ENCODE data around the gene CENPF.
"Not testable (repeated sequence)": the region's sequence is repeated elsewhere in the genome, so short reads cannot be mapped to it uniquely, and the experiment has no call there.

The CENPF gene

DNA sequence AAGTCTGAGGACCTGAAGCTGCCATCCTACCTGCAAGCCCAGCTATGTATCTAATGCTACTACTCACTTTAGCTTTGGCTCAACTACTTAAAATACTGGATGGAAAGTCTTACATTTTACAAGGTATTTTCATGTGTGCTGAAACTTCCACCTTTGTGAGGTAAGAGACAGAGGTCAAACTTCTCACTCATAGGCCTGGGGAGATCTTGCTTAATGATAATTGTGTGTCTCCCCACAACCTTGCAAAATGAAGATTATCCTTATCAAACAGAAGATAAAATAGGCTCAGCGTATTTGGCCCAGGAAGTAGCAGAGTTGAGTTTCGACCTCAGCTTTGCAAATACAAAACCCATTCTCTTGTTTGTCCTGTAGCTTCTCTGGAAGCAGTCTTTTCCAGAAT is 63.7 kb downstream of the CENPF start:
- Histone ChIP-seq H3K9me3 (ENCODE audit: insufficient read depth, low read length) (no peaks in the 10 kb centered on the region), H3K27ac (ENCODE audit: low read length) (no peak overlapping the region), H3K4me2 (ENCODE audit: low read length) (no peak overlapping the region), H3K9ac (ENCODE audit: low read length) (no peak overlapping the region), H2AFZ (ENCODE audit: low read depth, low read length) (no peak overlapping the region), H4K20me1 (ENCODE audit: insufficient read depth, low read length) (no peaks in the 10 kb centered on the region), H3K4me3 (ENCODE audit: low read length) (no peak overlapping the region), H3K79me2 (ENCODE audit: low read length) (no peaks in the 10 kb centered on the region), H3K36me3 (replicated peaks; ENCODE audit: low read depth, low read length) (peaks cover 79% of the 10 kb centered on the region), H3K27me3 (ENCODE audit: low read depth, low read length) (no peaks in the 10 kb centered on the region), H3K4me1 (ENCODE audit: low read length) (no peaks in the 10 kb centered on the region)
- TF ChIP-seq EZH2phosphoT487 (IDR thresholded peaks at IDR 0.05; ENCODE audit: low read depth) = no peak
- TF ChIP-seq, protein P1, sequence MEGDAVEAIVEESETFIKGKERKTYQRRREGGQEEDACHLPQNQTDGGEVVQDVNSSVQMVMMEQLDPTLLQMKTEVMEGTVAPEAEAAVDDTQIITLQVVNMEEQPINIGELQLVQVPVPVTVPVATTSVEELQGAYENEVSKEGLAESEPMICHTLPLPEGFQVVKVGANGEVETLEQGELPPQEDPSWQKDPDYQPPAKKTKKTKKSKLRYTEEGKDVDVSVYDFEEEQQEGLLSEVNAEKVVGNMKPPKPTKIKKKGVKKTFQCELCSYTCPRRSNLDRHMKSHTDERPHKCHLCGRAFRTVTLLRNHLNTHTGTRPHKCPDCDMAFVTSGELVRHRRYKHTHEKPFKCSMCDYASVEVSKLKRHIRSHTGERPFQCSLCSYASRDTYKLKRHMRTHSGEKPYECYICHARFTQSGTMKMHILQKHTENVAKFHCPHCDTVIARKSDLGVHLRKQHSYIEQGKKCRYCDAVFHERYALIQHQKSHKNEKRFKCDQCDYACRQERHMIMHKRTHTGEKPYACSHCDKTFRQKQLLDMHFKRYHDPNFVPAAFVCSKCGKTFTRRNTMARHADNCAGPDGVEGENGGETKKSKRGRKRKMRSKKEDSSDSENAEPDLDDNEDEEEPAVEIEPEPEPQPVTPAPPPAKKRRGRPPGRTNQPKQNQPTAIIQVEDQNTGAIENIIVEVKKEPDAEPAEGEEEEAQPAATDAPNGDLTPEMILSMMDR (IDR thresholded peaks at IDR 0.05; ENCODE audit: low read depth, low read length) = no peak

GRCh38 chr1:214670098-214670497 is 67.1 kb downstream of the CENPF start:
- Histone ChIP-seq H3K79me2 (ENCODE audit: low read length) (no peaks in the 10 kb centered on the region), H3K9me3 (ENCODE audit: insufficient read depth, low read length) (no peaks in the 10 kb centered on the region), H3K4me1 (ENCODE audit: low read length) (no peaks in the 10 kb centered on the region), H2AFZ (ENCODE audit: low read depth, low read length) (no peak overlapping the region), H3K4me2 (ENCODE audit: low read length) (no peak overlapping the region), H3K36me3 (replicated peaks; ENCODE audit: low read depth, low read length) (peaks cover 69% of the 10 kb centered on the region), H3K27ac (ENCODE audit: low read length) (no peak overlapping the region), H3K27me3 (ENCODE audit: low read depth, low read length) (no peaks in the 10 kb centered on the region), H4K20me1 (ENCODE audit: insufficient read depth, low read length) (no peaks in the 10 kb centered on the region), H3K4me3 (ENCODE audit: low read length) (no peak overlapping the region), H3K9ac (ENCODE audit: low read length) (no peak overlapping the region)
- TF ChIP-seq, protein P1 (IDR thresholded peaks at IDR 0.05; ENCODE audit: low read depth, low read length) = no peak
- TF ChIP-seq EZH2phosphoT487 (IDR thresholded peaks at IDR 0.05; ENCODE audit: low read depth) = no peak

DNA sequence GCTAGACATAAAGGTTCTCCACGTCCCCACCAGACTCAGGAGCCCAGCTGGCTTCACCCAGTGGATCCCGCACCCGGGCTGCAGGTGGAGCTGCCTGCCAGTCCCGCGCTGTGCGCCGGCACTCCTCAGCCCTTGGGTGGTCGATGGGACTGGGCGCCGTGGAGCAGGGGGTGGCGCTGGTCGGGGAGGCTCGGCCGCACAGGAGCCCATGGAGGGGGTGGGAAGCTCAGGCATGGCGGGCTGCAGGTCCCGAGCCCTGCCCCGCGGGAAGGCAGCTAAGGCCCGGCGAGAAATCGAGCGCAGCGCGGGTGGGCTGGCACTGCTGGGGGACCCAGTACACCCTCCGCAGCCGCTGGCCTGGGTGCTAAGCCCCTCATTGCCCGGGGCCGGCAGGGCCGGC is 70.0 kb downstream of the CENPF start:
- H3K9me3 ChIP-seq (ENCODE audit: insufficient read depth, low read length); H3K27me3 ChIP-seq (ENCODE audit: low read depth, low read length); H3K4me3 ChIP-seq (ENCODE audit: low read length); H4K20me1 ChIP-seq (ENCODE audit: insufficient read depth, low read length); H3K9ac ChIP-seq (ENCODE audit: low read length); H3K79me2 ChIP-seq (ENCODE audit: low read length); H3K4me2 ChIP-seq (ENCODE audit: low read length); H3K27ac ChIP-seq (ENCODE audit: low read length); H3K4me1 ChIP-seq (ENCODE audit: low read length); H2AFZ ChIP-seq (ENCODE audit: low read depth, low read length): not testable (repeated sequence)
- peaks cover 48% of the 10 kb centered on the region for H3K36me3 ChIP-seq (replicated peaks; ENCODE audit: low read depth, low read length)

GRCh38 chr1:214673576-214673975 is 70.6 kb downstream of the CENPF start:
- Histone ChIP-seq H3K27me3 (ENCODE audit: low read depth, low read length) (no peaks in the 10 kb centered on the region), H3K4me2 (ENCODE audit: low read length) (no peak overlapping the region), H2AFZ (ENCODE audit: low read depth, low read length) (no peak overlapping the region), H3K79me2 (ENCODE audit: low read length) (no peaks in the 10 kb centered on the region), H3K27ac (ENCODE audit: low read length) (no peak overlapping the region), H3K4me1 (ENCODE audit: low read length) (no peaks in the 10 kb centered on the region), H3K36me3 (replicated peaks; ENCODE audit: low read depth, low read length) (peaks cover 47% of the 10 kb centered on the region), H3K9ac (ENCODE audit: low read length) (no peak overlapping the region), H4K20me1 (ENCODE audit: insufficient read depth, low read length) (0 out of 2 replicates have a peak, but pooled peaks cover 10% of the 10 kb centered on the region), H3K4me3 (ENCODE audit: low read length) (no peak overlapping the region), H3K9me3 (ENCODE audit: insufficient read depth, low read length) (no peaks in the 10 kb centered on the region)
- TF ChIP-seq, protein P1 (IDR thresholded peaks at IDR 0.05; ENCODE audit: low read depth, low read length) = no peak
- no peak for TF ChIP-seq EZH2phosphoT487 (IDR thresholded peaks at IDR 0.05; ENCODE audit: low read depth)

DNA sequence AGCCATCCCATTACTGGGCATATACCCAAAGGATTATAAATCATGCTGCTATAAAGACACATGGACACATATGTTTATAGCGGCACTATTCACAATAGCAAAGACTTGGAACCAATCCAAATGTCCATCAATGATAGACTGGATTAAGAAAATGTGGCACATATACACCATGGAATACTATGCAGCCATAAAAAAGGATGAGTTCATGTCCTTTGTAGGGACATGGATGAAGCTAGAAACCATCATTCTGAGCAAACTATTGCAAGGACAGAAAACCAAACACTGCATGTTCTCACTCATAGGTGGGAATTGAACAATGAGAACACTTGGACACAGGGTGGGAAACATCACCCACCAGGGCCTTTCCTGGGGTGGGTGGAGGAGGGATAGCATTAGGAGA is 72.5 kb downstream of the CENPF start:
- H3K27me3 ChIP-seq (ENCODE audit: low read depth, low read length); H3K4me1 ChIP-seq (ENCODE audit: low read length); H3K9ac ChIP-seq (ENCODE audit: low read length); H3K4me2 ChIP-seq (ENCODE audit: low read length); H2AFZ ChIP-seq (ENCODE audit: low read depth, low read length); H3K4me3 ChIP-seq (ENCODE audit: low read length); H3K79me2 ChIP-seq (ENCODE audit: low read length); H3K9me3 ChIP-seq (ENCODE audit: insufficient read depth, low read length); H3K27ac ChIP-seq (ENCODE audit: low read length): not testable (repeated sequence)
- Histone ChIP-seq H3K36me3 (replicated peaks; ENCODE audit: low read depth, low read length) (peaks cover 28% of the 10 kb centered on the region), H4K20me1 (ENCODE audit: insufficient read depth, low read length) (0 out of 2 replicates have a peak, but pooled peaks cover 10% of the 10 kb centered on the region)
